Activated CD4-positive, alpha-beta memory T cell treated with anti-CD3 and anti-CD28 coated beads, Interleukin-2, amount 10 ng/mL, durations not matched to agents 7 days and 5 days (primary cell): ENCODE results near the gene SLC8A2. TPM values are rescaled to one million over a fixed set of nuclear protein-coding genes. Genes with fewer than 3 reads are reported as not detected.
"Not testable (repeated sequence)": the region's sequence is repeated elsewhere in the genome, so short reads cannot be mapped to it uniquely, and the experiment has no call there.

Source experiments
- CTCF ChIA-PET: fragments of 350-600 bp; sonication (Branson Sonifier 250); formaldehyde crosslinking; loops from one replicate; lab custom pipeline; 2021; ENCODE audit warnings: antibody characterized with exemption, inconsistent platforms; lab: Charles Lee
- POLR2A ChIA-PET: fragments of 350-600 bp; sonication (Branson Sonifier 250); formaldehyde crosslinking; loops from one replicate; lab custom pipeline; 2021; ENCODE audit warnings: antibody characterized with exemption; lab: Charles Lee
- DNase-seq: peaks from one replicate; pipeline ENCODE4 v3.0.0-alpha.2; 2020
- H3K27ac Mint-ChIP-seq: one replicate; pipeline ENCODE4 v1.8.0; 2021; ENCODE audit warnings: mild to moderate bottlenecking, mixed read lengths
- H3K27me3 Mint-ChIP-seq: one replicate; pipeline ENCODE4 v1.8.0; 2021; ENCODE audit warnings: mixed read lengths
- H3K36me3 Mint-ChIP-seq: one replicate; pipeline ENCODE4 v1.8.0; 2021; ENCODE audit warnings: low read depth, mixed read lengths
- H3K4me1 Mint-ChIP-seq: one replicate; pipeline ENCODE4 v1.8.0; 2021; ENCODE audit warnings: mixed read lengths
- H3K4me3 Mint-ChIP-seq: one replicate; pipeline ENCODE4 v1.8.0; 2021; ENCODE audit warnings: mild to moderate bottlenecking, mixed read lengths
- H3K9me3 Mint-ChIP-seq: one replicate; pipeline ENCODE4 v1.8.0; 2021; ENCODE audit warnings: mixed read lengths
- total RNA-seq, 2 experiments: library from RNA; stranded (reverse); gene quantifications; one replicate each; pipeline ENCODE4 v1.2.3, GENCODE V29; 2021

SLC8A2 gene
- total RNA-seq, 2 experiments from 2014 or later: not detected

GRCh38 chr19:47405854-47406417, 65.8 kb downstream of the SLC8A2 start:
- no peak overlapping the region for H3K4me3 Mint-ChIP-seq
- ChIA-PET CTCF (no interaction called here), POLR2A (no interaction called here)
- H3K9me3 Mint-ChIP-seq: no peaks in the 10 kb centered on the region
- peaks cover 38% of the 10 kb centered on the region for H3K27me3 Mint-ChIP-seq
- no peak for DNase-seq
- no peaks in the 10 kb centered on the region for H3K36me3 Mint-ChIP-seq
- no peak overlapping the region for H3K27ac Mint-ChIP-seq
- H3K4me1 Mint-ChIP-seq: no peaks in the 10 kb centered on the region

- Mint-ChIP-seq H3K4me1 (no peaks in the 10 kb centered on the region), H3K36me3 (no peaks in the 10 kb centered on the region), H3K9me3 (no peaks in the 10 kb centered on the region), H3K27me3 (peaks cover 38% of the 10 kb centered on the region), H3K4me3 (no peak overlapping the region), H3K27ac (no peak overlapping the region)
- ChIA-PET POLR2A (no interaction called here), CTCF (no interaction called here)
- no peak for DNase-seq
Observed at GRCh38 chr19:47405197-47405550, 66.5 kb downstream of the SLC8A2 start.

- no peaks in the 10 kb centered on the region for H3K36me3 Mint-ChIP-seq
- DNase-seq: no peak
- POLR2A ChIA-PET: no interaction called here
- H3K27ac Mint-ChIP-seq: no peak overlapping the region
- H3K27me3 Mint-ChIP-seq: peaks cover 38% of the 10 kb centered on the region
- no peaks in the 10 kb centered on the region for H3K9me3 Mint-ChIP-seq
- no peak overlapping the region for H3K4me3 Mint-ChIP-seq
- CTCF ChIA-PET: no interaction called here
- no peaks in the 10 kb centered on the region for H3K4me1 Mint-ChIP-seq
Observed at GRCh38 chr19:47404334-47405196, 67.1 kb downstream of the SLC8A2 start.

- DNase-seq: no peak
- H3K27me3 Mint-ChIP-seq: peaks cover 26% of the 10 kb centered on the region
- no peak overlapping the region for H3K27ac Mint-ChIP-seq
- CTCF ChIA-PET: interaction anchor here (0.6 kb wide), 1 partner anchor 889 kb away, joined by 5 read pairs; no protein-coding TSS in a partner anchor
- H3K9me3 Mint-ChIP-seq: no peaks in the 10 kb centered on the region
- POLR2A ChIA-PET: no interaction called here
- H3K36me3 Mint-ChIP-seq: no peaks in the 10 kb centered on the region
- H3K4me3 Mint-ChIP-seq: no peak overlapping the region
- no peaks in the 10 kb centered on the region for H3K4me1 Mint-ChIP-seq
Observed at GRCh38 chr19:47402504-47402903, 69.2 kb downstream of the SLC8A2 start.

GRCh38 chr19:47398707-47399597, 72.7 kb downstream of the SLC8A2 start:
- Mint-ChIP-seq H3K27ac (no peak overlapping the region), H3K27me3 (peaks cover 9% of the 10 kb centered on the region), H3K4me1 (no peaks in the 10 kb centered on the region), H3K4me3 (no peak overlapping the region), H3K36me3 (no peaks in the 10 kb centered on the region), H3K9me3 (no peaks in the 10 kb centered on the region)
- POLR2A ChIA-PET: no interaction called here
- CTCF ChIA-PET: no interaction called here
- no peak for DNase-seq

GRCh38 chr19:47391510-47392223, 80.0 kb downstream of the SLC8A2 start:
- ChIA-PET CTCF (interaction anchor here (0.6 to 4.4 kb wide), 20 partner anchors 18 to 379 kb away, joined by 3 to 77 read pairs (median 4); partner anchors contain the start of genes DHX34 and INAFM1), POLR2A (interaction anchor here (1.1 to 1.3 kb wide), 3 partner anchors 10 to 95 kb away, joined by 3 read pairs; no protein-coding TSS in a partner anchor)
- H3K4me1 Mint-ChIP-seq: peaks cover 6% of the 10 kb centered on the region
- H3K9me3 Mint-ChIP-seq: no peaks in the 10 kb centered on the region
- H3K4me3 Mint-ChIP-seq: no peak overlapping the region
- H3K36me3 Mint-ChIP-seq: no peaks in the 10 kb centered on the region
- no peak overlapping the region for H3K27ac Mint-ChIP-seq
- peaks cover 6% of the 10 kb centered on the region for H3K27me3 Mint-ChIP-seq
- peak; percentile 86 for DNase-seq

- peaks cover 6% of the 10 kb centered on the region for H3K27me3 Mint-ChIP-seq
- no peaks in the 10 kb centered on the region for H3K9me3 Mint-ChIP-seq
- H3K4me3 Mint-ChIP-seq: no peak overlapping the region
- no peak overlapping the region for H3K27ac Mint-ChIP-seq
- POLR2A ChIA-PET: interaction anchor here (0.6 to 1.3 kb wide), 4 partner anchors 9 to 94 kb away, joined by 3 read pairs; no protein-coding TSS in a partner anchor
- no peaks in the 10 kb centered on the region for H3K36me3 Mint-ChIP-seq
- no peak for DNase-seq
- CTCF ChIA-PET: interaction anchor here (0.7 to 4.4 kb wide), 19 partner anchors 17 to 378 kb away, joined by 3 to 77 read pairs (median 4); partner anchors contain the start of genes DHX34 and INAFM1
- peaks cover 6% of the 10 kb centered on the region for H3K4me1 Mint-ChIP-seq
Observed at GRCh38 chr19:47390533-47391488, 80.9 kb downstream of the SLC8A2 start.

GRCh38 chr19:47389150-47389556, 82.5 kb downstream of the SLC8A2 start:
- Mint-ChIP-seq H3K27ac (no peak overlapping the region), H3K27me3 (peaks cover 5% of the 10 kb centered on the region), H3K9me3 (no peaks in the 10 kb centered on the region), H3K36me3 (no peaks in the 10 kb centered on the region), H3K4me3 (no peak overlapping the region), H3K4me1 (peaks cover 6% of the 10 kb centered on the region)
- ChIA-PET CTCF (interaction anchor here (1.5 to 4.4 kb wide), 4 partner anchors 11 to 93 kb away, joined by 4 to 77 read pairs (median 20); partner anchors contain the start of gene DHX34), POLR2A (interaction anchor here (0.6 kb wide), 2 partner anchors 142 to 363 kb away, joined by 3 read pairs; no protein-coding TSS in a partner anchor)
- no peak for DNase-seq

- H3K27me3 Mint-ChIP-seq, DNase-seq, H3K36me3 Mint-ChIP-seq, H3K27ac Mint-ChIP-seq, H3K4me1 Mint-ChIP-seq, H3K9me3 Mint-ChIP-seq, H3K4me3 Mint-ChIP-seq: not testable (repeated sequence)
- ChIA-PET CTCF (interaction anchor here (0.6 to 4.4 kb wide), 5 partner anchors 10 to 881 kb away, joined by 3 to 77 read pairs (median 6); partner anchors contain the start of gene DHX34), POLR2A (interaction anchor here (0.6 kb wide), 2 partner anchors 141 to 363 kb away, joined by 3 read pairs; no protein-coding TSS in a partner anchor)
Observed at GRCh38 chr19:47388721-47389120, 83.0 kb downstream of the SLC8A2 start.

- H3K27ac Mint-ChIP-seq, DNase-seq, H3K36me3 Mint-ChIP-seq, CTCF ChIA-PET, H3K4me3 Mint-ChIP-seq, H3K27me3 Mint-ChIP-seq, H3K9me3 Mint-ChIP-seq: not testable (repeated sequence)
- POLR2A ChIA-PET: interaction anchor here (0.9 kb wide), 1 partner anchor 109 kb away, joined by 3 read pairs; no protein-coding TSS in a partner anchor
- H3K4me1 Mint-ChIP-seq: peaks cover 13% of the 10 kb centered on the region
Observed at GRCh38 chr19:47387623-47388022, 84.1 kb downstream of the SLC8A2 start.

- H3K4me3 Mint-ChIP-seq, POLR2A ChIA-PET, DNase-seq, H3K36me3 Mint-ChIP-seq, H3K27ac Mint-ChIP-seq, H3K27me3 Mint-ChIP-seq, H3K9me3 Mint-ChIP-seq: not testable (repeated sequence)
- CTCF ChIA-PET: interaction anchor here (0.7 kb wide), 1 partner anchor 961 kb away, joined by 3 read pairs; no protein-coding TSS in a partner anchor
- peaks cover 21% of the 10 kb centered on the region for H3K4me1 Mint-ChIP-seq
Observed at GRCh38 chr19:47386582-47386981, 85.1 kb downstream of the SLC8A2 start.
